Right ventricle myocardium superior (tissue), 1 donor: ENCODE results near the gene PTMS. TPM values are rescaled to one million over a fixed set of nuclear protein-coding genes. Genes with fewer than 3 reads are reported as not detected.
A peak's percentile ranks its signal among the peaks of the same experiment; 100 is the strongest.

Experiments used
- ATAC-seq: fragments of 200-7000 bp; cut with Tn5 transposase; one replicate; pipeline ENCODE4 v1.9.1; 2020; ENCODE audit warnings: mild to moderate bottlenecking; ENCODE audit not compliant: poor library complexity
- DNase-seq: peaks from one replicate; pipeline ENCODE4 v3.0.0-alpha.2; 2020
- intact Hi-C: fragments of 100-400 bp; cut with DNase I; formaldehyde crosslinking; loops from one replicate; pipeline ENCODE4 v1.11.2; 2022
- total RNA-seq: library from RNA; stranded (reverse); fragmentation: NEBNext Ultra II Directional; extraction: Animal tissue kit (Norgen Biotek cat#: 25700); gene quantifications from one replicate; pipeline ENCODE4 v1.2.1, GENCODE V29; 2021
- donor health status: DM: no; HTN: yes; CAD: no; lungs with severe emphysema.

PTMS gene
- total RNA-seq, 1 donor from 2014 or later, result 108 TPM

GRCh38 chr12:6748761-6749160, 17.4 kb upstream of the PTMS start:
- ATAC-seq (no peak), DNase-seq (no peak)
- intact Hi-C loops, result no loop called here

- intact Hi-C loops, result loop anchor here (5.0 kb wide), 1 partner anchor 77 kb away; the partner anchor contains the start of gene P3H3
- DNase-seq (no peak), ATAC-seq (no peak)
These were observed 15.7 kb upstream of the PTMS start for GRCh38 chr12:6750506-6750905.

GRCh38 chr12:6751767-6752166, 14.4 kb upstream of the PTMS start:
- intact Hi-C loops, result loop anchor here (2.0 to 5.0 kb wide), 2 partner anchors 27 to 76 kb away; partner anchors contain the start of gene P3H3
- no peak for DNase-seq
- ATAC-seq, result no peak

- intact Hi-C loops, result loop anchor here (2.0 to 5.0 kb wide), 2 partner anchors 26 to 75 kb away; partner anchors contain the start of gene P3H3
- ATAC-seq (peak; percentile 25), DNase-seq (no peak)
These were observed 13.8 kb upstream of the PTMS start for GRCh38 chr12:6752167-6752920.

GRCh38 chr12:6752921-6753771, 13.0 kb upstream of the PTMS start, which contains the start of gene MLF2:
Gene MLF2 (minus strand): TSS chr12:6753141. CDS start chr12:6752334, 807 bp downstream.
- ATAC-seq (peak; percentile 96), DNase-seq (peak; percentile 99)
- intact Hi-C loops, result loop anchor here (2.0 to 5.0 kb wide), 2 partner anchors 26 to 74 kb away; partner anchors contain the start of gene P3H3

GRCh38 chr12:6753772-6754356, 12.3 kb upstream of the PTMS start:
- no peak for ATAC-seq
- DNase-seq, result no peak
- intact Hi-C loops, result loop anchor here (2.0 to 5.0 kb wide), 2 partner anchors 25 to 73 kb away; partner anchors contain the start of gene P3H3

- DNase-seq, result no peak
- intact Hi-C loops, result loop anchor here (5.0 kb wide), 1 partner anchor 73 kb away; the partner anchor contains the start of gene P3H3
These were observed 11.8 kb upstream of the PTMS start for GRCh38 chr12:6754411-6754810.

GRCh38 chr12:6757028-6757690, 9.0 kb upstream of the PTMS start:
- no peak for DNase-seq
- intact Hi-C loops, result no loop called here

More at GRCh38 chr12:6754411-6754810, 11.8 kb upstream of the PTMS start:
- ATAC-seq, result no peak

GRCh38 chr12:6758506-6759095, 7.6 kb upstream of the PTMS start:
- ATAC-seq (no peak), DNase-seq (no peak)
- intact Hi-C loops, result no loop called here

More at GRCh38 chr12:6757028-6757690, 9.0 kb upstream of the PTMS start:
- ATAC-seq, result no peak

GRCh38 chr12:6759741-6760140, 6.4 kb upstream of the PTMS start:
- ATAC-seq, result no peak
- intact Hi-C loops, result no loop called here
- no peak for DNase-seq

- intact Hi-C loops, result no loop called here
- DNase-seq, result no peak
- ATAC-seq, result no peak
These were observed 2.8 kb upstream of the PTMS start for GRCh38 chr12:6763380-6763779.

- intact Hi-C loops, result no loop called here
- ATAC-seq (peak; percentile 84), DNase-seq (peak; percentile 95)
These were observed 1.9 kb upstream of the PTMS start for GRCh38 chr12:6764011-6764828.

- DNase-seq (no peak), ATAC-seq (no peak)
- intact Hi-C loops, result no loop called here
These were observed 1.0 kb upstream of the PTMS start for GRCh38 chr12:6765048-6765633.

- DNase-seq, result peak; percentile 90
- peak; percentile 72 for ATAC-seq
- intact Hi-C loops, result no loop called here
These were observed 637 bp downstream of the PTMS start for GRCh38 chr12:6766651-6767349.

- intact Hi-C loops, result no loop called here
- DNase-seq (peak; percentile 49), ATAC-seq (no peak)
These were observed 1.5 kb downstream of the PTMS start for GRCh38 chr12:6767353-6768319.
